GM21786 (cell line): ENCODE results near the gene RC3H2.

ENCODE experiments used
- ATAC-seq: cut with Tn5 transposase; IDR thresholded peaks from one replicate; pipeline ENCODE4 v1.9.1; 2021; ENCODE audit not compliant: unreplicated experiment

RC3H2 gene, protein sequence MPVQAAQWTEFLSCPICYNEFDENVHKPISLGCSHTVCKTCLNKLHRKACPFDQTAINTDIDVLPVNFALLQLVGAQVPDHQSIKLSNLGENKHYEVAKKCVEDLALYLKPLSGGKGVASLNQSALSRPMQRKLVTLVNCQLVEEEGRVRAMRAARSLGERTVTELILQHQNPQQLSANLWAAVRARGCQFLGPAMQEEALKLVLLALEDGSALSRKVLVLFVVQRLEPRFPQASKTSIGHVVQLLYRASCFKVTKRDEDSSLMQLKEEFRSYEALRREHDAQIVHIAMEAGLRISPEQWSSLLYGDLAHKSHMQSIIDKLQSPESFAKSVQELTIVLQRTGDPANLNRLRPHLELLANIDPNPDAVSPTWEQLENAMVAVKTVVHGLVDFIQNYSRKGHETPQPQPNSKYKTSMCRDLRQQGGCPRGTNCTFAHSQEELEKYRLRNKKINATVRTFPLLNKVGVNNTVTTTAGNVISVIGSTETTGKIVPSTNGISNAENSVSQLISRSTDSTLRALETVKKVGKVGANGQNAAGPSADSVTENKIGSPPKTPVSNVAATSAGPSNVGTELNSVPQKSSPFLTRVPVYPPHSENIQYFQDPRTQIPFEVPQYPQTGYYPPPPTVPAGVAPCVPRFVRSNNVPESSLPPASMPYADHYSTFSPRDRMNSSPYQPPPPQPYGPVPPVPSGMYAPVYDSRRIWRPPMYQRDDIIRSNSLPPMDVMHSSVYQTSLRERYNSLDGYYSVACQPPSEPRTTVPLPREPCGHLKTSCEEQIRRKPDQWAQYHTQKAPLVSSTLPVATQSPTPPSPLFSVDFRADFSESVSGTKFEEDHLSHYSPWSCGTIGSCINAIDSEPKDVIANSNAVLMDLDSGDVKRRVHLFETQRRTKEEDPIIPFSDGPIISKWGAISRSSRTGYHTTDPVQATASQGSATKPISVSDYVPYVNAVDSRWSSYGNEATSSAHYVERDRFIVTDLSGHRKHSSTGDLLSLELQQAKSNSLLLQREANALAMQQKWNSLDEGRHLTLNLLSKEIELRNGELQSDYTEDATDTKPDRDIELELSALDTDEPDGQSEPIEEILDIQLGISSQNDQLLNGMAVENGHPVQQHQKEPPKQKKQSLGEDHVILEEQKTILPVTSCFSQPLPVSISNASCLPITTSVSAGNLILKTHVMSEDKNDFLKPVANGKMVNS

DNA sequence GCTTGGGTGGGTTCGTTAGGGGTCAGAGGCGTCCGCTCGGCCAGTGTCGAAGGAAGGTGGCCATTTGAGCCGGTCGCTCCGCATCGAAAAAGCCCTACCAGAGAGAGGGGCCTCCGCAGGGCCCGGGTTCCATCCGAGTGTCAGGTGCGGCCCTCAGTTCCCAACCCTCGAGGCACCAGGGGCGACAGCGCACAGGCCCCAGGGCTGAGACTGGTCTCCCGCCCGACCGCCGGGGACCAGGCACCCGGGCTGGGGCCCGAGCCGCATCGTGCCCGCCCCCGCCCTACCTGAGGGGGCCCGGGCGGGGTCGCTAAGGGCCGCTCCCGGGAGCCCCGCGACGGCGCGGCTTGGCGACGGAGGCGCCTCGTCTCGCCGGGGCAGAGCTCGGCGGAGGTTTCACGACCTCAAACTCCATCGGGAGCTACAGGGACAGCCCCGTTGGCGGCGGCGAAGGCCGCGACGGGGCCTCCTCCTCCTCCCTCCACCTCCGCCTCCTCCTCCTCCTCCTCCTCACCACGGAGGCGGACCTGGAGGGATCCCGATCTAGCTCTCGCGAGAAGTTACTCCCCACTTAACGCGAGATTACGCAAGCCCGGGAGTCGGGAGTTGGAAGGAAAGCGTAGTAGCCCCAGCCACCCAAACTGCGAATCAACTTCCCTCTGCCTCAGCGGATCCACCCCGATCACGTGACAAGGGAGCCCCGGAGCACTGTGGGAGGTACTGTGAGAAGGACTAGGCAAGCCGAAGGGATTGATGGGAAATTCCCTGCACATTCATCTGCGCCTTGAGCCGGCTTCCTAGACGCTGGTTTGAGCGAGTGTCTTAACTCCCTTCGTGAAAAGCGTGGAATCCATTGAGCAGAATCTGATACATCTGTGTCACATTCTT, at the start of gene RC3H2:
Gene RC3H2, minus strand, starts transcription at position 537 of the 888 bp plus-strand sequence. CDS start 7,850 bp downstream, outside the sequence.
- peak; percentile 87 for ATAC-seq

DNA sequence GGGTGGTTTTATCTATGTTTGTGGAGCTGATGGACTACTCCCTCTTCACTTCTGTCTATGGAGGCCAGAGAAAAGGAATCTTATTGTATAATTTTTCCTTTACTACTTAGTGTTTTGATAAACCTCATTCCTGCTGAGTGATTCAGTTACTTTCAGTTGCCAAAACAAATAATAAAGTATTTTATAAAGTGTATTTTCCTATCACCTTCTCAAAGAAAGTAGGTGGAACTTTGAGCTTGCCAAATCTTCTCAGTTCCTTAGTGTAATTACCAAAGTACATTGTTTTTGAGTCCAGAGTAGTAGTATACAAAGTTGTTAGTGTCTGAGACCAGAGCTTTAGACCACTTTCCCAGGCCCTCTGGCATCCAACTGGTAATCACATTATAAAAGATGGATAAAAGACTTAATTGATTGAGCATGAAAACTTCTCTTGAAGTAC, 49.1 kb upstream of the RC3H2 start:
- no peak for ATAC-seq

DNA sequence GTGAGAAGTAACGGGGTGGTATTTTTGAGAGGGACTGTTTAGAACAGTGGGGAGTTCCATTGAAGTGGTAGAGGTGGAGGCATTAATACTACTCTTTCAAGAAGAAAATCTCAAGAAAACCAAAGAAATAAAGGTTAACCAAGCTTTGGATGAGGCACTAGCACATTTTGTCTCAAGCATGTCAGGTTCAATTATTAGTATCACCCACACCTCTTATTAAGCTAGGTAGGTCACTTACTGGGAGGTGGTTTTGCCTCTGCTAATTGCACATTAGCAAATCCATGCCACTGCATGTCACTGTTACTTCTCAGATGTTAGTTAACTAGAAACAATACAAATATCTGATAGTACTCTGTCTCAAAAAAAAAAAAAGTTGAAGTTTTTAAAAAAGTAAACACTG, 45.9 kb upstream of the RC3H2 start:
- ATAC-seq = no peak

DNA sequence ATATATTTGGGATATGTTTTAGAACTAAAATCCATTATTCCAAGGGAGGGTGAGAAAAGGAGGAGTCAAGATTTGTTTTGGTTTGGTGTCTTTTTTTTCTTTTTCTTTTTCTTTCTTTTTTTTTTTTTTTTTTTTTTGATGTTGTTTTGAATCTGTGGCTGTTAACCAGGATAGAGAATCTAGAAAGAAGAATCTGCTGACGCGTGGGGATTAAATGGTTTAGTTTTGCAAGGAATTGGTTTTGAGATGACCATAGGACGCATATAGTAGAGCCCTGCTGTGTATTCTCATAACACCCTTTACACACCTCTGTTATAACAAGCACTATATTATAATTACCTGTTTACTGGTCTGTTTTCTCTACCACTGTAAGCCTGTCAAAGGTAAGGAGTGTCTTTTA, 45.1 kb upstream of the RC3H2 start:
- ATAC-seq = no peak

DNA sequence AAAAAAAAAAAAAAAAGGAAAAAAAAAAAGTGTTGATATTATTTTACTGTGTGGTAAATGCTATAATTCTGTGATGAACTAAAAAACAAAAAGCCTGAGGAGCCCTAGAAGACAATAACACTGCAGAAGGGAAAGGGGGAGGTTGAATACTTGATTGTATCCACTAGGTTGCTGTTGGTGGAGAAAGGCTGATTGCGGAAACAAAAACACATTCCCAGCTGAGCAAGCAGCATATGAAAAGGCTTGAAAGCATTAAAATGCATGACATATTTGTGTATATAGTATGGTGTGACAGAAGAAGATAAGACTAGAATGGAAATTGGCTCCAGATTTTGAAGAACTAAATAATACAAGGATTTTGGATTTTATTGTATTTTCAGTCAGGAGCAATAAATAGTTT, 44.5 kb upstream of the RC3H2 start:
- no peak for ATAC-seq

DNA sequence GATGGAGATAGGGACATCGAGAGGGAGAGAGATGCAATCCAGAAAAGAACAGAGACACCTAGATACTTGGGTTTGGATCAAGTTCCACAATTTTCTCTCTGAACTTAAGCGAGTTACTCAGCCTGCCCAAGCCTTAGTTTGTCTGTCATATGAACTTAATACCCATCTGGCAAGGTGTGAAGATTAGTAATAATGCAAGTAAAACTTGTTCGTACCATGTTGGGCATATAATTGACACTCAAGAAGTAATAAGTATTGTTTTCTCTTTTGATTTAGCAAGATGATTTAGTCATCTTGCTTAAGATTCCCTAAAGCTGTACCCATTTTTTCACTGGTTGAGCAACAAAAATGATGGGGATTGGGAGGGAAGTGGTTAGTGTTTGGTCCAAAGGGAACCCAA, 43.2 kb upstream of the RC3H2 start:
- no peak for ATAC-seq

DNA sequence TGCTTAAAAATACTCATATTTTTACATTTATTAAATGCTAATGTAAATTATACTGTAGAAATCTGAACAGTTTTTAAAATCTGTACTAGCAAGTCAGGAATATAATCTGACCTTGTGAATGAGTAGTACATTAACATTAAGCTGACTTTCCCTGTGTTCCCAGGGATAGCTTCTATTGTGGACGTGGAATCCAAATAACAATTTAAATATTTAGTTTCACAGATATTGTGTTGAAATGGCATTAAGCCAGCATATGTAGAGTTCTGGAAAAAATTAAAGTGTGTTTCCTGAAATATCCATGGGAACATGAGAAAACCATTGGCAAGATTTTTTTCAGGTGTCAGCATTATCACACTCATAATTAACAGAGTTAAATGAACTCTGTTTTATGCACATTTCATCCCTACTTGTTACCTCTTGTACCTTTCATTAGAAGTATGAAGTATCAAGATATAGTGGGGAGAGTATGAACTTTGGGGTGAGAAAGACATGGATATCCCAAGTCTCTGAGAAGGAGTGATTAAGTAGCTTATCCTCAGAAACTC, 41.4 kb upstream of the RC3H2 start:
- no peak for ATAC-seq

DNA sequence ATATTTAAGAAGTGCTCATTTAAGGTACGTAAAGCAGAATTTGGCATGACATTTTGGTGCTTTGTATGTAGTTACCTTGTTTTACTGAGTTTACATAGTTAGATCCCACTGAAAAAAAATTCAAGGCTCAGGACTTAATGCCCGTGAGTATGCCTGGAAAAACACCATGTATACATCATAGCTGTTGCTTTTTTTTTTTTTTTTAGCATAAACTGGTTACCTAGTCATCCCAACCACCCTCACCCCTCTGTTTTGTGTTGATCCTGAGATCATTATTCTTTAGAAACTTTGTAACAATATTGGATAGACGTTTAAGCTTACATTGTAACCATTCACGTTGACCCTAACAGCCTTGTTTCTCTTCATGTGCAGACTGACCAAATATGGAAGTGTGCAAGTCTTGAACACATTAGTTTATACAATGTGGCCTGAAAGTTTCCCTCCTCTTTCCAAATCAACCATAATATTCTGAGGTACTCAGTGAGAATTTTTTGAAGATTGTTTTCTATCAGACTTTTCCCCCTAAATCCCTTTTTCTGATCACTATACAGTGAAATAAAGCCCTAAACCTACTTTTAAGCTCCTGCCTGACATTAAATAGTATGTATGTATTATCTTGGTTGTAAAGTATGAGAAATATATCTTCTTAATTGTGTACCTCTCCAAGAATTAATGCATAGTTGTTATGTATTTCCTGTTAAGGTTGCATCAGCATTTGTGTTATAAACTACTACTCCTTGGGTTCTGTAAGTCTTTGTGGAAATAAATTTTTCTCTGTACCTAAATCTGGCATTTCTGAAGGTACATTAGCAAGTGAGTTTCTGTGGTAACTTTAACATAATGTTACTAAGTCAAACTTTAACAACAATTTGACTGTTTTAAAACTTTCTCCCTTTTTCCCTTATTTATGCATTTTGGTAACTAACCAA, 40.1 kb upstream of the RC3H2 start:
- ATAC-seq = no peak

DNA sequence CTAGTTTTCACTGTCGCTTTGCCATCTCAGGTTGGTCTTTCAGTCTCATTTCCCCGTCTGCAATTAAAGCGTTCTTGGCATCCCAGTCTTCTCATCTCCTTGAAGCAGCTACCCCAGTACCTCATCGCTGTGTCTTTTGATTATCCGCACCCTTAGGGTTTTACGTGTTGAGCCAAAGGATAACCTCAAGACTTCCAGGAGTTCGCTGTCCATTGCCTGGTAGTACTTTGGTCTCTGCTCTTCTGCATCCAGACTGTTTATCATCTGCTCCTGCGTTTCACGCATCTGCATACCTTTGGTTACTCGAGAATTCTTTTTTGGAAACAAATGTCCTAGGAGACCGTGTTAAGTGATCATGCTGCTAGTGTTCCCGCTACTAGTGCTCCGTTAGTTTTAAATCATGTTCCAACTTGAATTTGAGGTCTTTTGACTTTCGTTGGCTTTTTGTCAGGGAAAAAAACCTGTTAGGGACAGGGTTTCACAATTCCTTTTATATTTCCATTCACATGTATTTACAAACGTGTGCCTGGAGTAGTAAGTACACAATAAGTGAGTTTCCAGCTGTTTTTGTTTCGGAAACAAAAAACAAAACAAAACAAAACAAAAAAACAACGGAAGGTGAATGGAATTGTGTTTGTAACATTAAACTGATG, 36.5 kb upstream of the RC3H2 start:
- no peak for ATAC-seq

DNA sequence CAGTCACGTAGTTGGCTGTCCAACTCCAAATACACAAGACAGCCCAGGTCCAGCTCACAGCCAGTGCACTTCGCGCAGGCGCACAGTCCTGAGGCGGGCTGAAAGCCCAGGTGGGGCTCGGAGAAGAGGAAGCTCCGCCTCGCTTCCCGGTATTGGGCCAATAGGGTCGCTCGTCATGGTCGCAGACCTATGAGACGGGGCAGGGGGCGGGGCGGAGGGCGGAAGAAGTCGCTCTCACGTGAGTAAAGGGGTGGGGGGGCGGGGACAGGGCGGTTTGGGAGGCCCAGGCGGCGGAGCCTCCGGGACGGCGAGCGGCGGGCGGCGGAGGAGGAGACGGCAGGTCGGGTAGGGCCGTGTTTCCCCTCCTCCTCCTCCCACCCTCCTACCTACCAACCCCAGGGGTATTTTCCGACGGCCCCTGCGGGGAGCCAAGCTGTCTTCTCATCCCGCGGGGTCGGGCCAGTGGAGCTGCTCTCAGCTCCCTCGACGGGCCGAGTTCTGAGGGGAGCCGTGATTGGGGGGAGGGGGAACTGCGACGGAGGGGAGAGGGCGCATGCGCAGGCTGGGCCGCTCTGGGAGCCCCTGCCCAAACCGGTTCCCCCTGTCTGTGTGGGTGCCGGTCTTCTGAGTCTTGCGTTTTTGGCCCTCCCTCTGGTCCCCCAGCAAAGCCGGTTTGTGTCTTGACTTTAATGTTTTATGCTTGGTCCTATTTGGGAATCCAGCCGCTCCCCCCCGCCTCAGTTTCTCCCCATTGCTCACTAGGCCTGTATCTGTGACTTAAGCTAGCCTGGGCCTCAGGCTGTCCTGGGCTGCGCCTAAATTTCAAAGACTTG, 35.8 kb upstream of the RC3H2 start, which contains the start of gene RABGAP1:
Gene RABGAP1, plus strand, starts transcription at position 272 of the 833 bp plus-strand sequence. CDS start 16,040 bp downstream, outside the sequence.
- peak; percentile 98 for ATAC-seq

DNA sequence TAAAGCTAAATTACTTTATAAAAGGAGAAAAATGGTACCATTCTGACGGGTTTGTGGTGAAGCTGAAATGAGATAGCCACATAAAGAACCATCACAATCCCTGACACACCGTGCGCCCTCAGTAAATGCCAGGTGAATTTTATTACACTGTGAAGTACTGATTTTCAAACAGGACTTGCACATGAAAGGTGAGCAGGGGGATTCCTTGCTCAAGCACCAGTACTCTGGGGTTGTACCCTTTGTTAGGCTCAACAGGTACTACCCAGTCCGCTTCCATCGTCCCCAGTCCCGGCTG, 35.2 kb upstream of the RC3H2 start:
- ATAC-seq = no peak

DNA sequence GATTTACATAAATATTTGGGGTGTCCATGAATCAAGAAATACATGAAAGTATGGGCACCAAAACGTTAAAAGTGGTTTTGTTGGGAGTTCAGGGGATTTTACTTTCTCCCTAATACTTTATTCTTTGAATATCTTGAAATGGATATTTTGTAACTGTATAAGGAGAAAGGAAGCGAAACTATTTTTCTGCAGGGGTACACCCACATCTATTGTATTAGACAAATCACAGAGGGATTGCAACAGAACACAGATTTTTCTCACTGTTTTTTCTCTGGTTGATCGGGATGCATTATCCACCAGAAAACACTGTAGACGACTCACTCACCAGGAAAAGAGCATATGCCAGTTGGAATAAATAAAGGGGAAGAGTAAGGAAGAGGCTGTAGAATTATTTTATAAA, 34.4 kb upstream of the RC3H2 start:
- no peak for ATAC-seq

DNA sequence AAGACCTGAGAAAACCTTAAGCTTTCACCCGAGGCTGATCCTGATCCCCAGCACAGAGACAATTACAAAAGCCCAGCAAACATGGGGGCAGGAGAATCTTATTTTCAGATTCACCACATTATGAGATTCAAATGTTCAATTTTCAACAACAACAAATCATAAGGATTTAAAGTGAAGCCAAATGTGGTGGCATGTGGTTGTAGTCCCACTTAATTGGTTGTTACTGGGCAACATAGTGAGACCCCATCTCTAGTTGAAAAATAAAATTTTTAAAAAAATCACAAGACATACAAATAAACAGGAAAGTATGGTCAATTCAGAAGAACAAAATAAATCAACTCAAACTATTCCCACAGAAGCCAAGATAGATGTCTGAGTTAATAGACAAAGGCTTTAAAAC, 31.7 kb upstream of the RC3H2 start:
- no peak for ATAC-seq

DNA sequence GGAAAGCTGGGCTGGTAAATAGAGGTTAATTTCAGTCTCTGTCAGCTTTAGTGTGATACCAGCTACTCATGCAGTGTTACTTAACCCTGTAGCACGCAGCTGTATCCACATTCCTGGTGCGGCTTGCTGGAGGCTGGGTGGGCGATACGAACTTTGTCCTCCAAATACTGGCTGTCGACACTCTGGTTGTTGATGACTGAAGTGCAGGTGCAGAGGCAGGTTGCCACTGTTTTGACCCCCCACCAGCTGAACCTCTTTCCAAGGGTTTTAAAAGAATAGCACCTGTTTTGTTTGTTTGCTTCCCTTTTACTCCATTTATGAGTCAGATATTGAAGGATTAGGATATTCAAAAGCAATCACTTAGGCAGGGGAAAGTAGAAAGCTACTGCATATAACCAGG, 31.3 kb upstream of the RC3H2 start:
- no peak for ATAC-seq

DNA sequence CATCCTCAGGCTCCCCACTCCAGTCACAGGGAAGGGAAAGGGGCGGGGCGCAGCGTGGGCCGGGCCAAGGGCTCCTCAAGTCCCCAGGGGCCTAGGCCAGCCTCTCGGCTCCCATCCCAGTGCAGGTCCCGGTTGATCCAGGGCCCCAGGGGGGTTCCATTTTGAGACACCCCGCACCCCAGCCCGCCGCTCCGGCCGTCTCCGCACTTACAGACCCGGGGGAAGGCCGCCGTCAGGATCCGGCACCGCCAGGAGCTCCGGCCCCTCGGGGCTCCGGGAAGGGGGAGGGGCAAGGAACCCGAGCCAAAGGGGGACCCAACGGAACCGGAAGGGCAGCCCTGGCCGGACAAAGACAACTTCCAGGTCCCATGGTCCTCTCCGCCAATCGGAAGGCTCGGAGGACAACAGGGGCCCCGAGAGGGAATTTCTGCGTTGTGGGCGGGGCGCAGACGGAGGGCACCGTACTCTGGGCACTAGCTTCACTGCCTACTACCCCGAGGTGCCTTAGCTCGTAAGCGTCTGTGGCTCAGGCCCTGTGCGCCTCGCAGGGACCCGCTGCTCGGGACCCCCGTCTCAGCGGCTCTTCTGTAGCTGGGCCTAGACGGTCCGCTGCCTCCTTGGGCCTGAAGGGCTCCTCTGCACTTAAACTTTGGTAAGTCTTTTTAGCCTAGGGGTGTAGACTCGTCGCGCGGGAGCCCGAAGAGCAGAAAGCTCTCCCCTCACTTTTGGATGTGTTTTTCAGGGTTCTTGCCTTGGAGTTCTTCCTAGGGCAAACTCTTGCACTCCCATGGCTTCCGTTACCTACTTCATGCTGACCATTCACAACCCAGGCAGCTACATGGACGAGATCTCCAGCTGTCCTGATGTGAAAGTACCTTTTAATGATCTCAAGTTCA, 26.3 kb upstream of the RC3H2 start, which contains the start of gene ZBTB26:
Gene ZBTB26, minus strand, starts transcription at position 287 of the 896 bp plus-strand sequence. CDS start 11,578 bp downstream, outside the sequence.
- ATAC-seq = peak; percentile 97

DNA sequence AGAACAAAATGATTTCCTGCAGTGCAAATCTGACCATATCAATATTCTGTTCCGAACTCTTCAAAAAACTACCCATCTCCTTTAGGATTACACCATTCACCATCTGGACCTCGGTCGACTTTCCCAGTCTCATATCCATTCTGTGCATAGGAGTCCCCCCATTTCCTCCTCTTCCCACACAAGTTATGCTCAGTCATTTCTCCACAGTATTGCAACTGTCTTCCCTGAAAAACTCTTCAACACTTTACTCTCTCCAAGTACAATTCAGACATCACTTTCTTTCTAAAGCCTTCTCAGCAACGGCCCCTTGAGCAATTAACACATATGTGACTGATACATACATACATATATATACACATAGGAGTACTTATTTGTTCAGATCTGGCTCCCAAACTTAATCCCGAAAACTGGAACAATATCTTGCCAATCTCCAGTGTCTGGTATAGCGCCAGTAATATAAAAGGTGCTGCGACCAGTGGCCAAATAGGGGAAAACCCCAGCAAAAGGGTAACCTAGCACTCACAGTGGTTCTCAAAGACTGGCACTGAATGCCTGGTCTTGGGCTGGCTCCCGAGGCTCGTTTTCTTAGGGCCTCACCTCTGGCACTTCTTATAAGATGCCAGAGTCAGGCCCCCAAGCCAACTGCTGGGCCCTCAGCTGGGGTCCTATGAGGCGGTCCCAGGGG, 25.5 kb upstream of the RC3H2 start:
- no peak for ATAC-seq
